ENCODE data around the gene CCRL2. TPM values are rescaled to one million over a fixed set of nuclear protein-coding genes. Genes with fewer than 3 reads are reported as not detected.

Gene CCRL2
- total RNA-seq, 1 donor, result 0.72 TPM

DNA sequence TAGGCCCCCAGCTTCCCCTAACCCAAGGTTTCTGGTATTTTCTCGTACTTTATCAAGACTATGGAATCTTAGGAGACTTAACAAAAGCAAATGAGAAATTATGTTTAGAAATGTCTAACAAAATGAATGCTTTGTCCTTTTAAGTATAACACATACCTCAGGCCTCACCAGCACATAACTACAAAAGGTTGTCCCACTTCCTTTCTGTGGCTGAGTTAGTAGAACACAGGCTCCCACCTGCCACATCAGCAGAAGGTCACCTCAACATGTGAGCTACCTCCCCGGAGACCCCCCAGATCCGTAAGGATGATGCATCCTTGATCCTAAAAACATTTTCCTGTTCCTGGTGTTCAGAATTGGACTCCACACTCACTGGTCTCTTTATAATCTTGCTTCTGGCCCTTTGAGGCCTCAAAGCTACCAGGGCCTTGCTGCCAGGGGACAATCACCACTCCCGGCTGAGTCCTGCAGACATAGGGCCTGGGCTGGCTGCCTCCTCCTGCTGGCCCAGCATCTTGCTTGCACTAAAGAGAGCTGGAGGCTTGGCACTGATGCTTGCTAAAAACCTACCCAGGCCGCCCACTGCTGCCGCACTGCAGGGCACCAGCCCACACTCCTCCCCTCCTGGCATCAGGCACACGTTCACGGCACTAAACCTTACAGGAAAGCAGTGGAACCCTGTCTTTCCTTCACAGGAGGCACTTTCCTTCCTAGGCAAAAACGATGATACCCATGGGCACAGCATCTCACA, 2.9 kb downstream of the CCRL2 start:
- H3K9me3 ChIP-seq (ENCODE audit: low read depth, low read length), result no peaks in the 10 kb centered on the region
- H3K36me3 ChIP-seq (ENCODE audit: insufficient read depth, low read length), result no peaks in the 10 kb centered on the region
- DNase-seq (ENCODE audit: insufficient read length, low spot score, missing footprints), result no peak
- H3K79me2 ChIP-seq (ENCODE audit: insufficient read depth, low read length), result no peaks in the 10 kb centered on the region
- no peaks in the 10 kb centered on the region for H4K20me1 ChIP-seq (ENCODE audit: insufficient read depth, low read length)
- H2AFZ ChIP-seq (ENCODE audit: low read length), result no peak overlapping the region
- TF ChIP-seq, protein P1, sequence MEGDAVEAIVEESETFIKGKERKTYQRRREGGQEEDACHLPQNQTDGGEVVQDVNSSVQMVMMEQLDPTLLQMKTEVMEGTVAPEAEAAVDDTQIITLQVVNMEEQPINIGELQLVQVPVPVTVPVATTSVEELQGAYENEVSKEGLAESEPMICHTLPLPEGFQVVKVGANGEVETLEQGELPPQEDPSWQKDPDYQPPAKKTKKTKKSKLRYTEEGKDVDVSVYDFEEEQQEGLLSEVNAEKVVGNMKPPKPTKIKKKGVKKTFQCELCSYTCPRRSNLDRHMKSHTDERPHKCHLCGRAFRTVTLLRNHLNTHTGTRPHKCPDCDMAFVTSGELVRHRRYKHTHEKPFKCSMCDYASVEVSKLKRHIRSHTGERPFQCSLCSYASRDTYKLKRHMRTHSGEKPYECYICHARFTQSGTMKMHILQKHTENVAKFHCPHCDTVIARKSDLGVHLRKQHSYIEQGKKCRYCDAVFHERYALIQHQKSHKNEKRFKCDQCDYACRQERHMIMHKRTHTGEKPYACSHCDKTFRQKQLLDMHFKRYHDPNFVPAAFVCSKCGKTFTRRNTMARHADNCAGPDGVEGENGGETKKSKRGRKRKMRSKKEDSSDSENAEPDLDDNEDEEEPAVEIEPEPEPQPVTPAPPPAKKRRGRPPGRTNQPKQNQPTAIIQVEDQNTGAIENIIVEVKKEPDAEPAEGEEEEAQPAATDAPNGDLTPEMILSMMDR (IDR thresholded peaks at IDR 0.05; ENCODE audit: extremely low read depth, low read depth, low read length), result no peak
- no peak overlapping the region for H3K27ac ChIP-seq (ENCODE audit: low read depth, low read length)
- no peak overlapping the region for H3K4me3 ChIP-seq (ENCODE audit: insufficient read depth, low read length)
- H3K27me3 ChIP-seq (ENCODE audit: insufficient read depth, low read length), result peaks cover under 1% of the 10 kb centered on the region
- peaks cover 42% of the 10 kb centered on the region for H3K4me1 ChIP-seq (ENCODE audit: insufficient read depth, low read length)
- H3K4me2 ChIP-seq (ENCODE audit: insufficient read depth, low read length), result no peak overlapping the region

DNA sequence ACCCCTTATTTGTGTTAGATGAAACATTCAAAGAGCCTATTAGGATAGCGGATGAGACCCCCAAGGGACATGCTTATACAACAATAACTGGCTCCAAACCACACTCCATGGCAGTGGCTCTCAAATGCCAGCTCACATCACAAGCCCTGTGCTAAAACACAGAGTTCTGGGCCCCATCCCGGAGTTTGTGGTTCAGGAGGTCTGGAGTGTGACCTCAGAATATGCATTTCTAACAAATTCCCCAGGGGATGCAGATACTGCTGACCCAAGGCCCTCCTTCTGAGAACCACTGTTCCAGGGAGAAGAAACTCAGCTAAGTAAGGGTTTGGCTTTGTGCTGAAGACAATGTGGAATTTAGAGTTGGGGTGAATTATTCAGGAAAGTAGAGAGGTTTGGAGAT, 3.6 kb downstream of the CCRL2 start:
- Histone ChIP-seq H3K4me3 (ENCODE audit: insufficient read depth, low read length) (no peak overlapping the region), H3K27me3 (ENCODE audit: insufficient read depth, low read length) (peaks cover 4% of the 10 kb centered on the region), H3K27ac (ENCODE audit: low read depth, low read length) (no peak overlapping the region), H3K79me2 (ENCODE audit: insufficient read depth, low read length) (no peaks in the 10 kb centered on the region), H3K4me1 (ENCODE audit: insufficient read depth, low read length) (peaks cover 38% of the 10 kb centered on the region), H2AFZ (ENCODE audit: low read length) (no peak overlapping the region), H3K36me3 (ENCODE audit: insufficient read depth, low read length) (no peaks in the 10 kb centered on the region), H3K9me3 (ENCODE audit: low read depth, low read length) (no peaks in the 10 kb centered on the region), H4K20me1 (ENCODE audit: insufficient read depth, low read length) (no peaks in the 10 kb centered on the region), H3K4me2 (ENCODE audit: insufficient read depth, low read length) (no peak overlapping the region)
- TF ChIP-seq, protein P1 (IDR thresholded peaks at IDR 0.05; ENCODE audit: extremely low read depth, low read depth, low read length), result no peak
- no peak for DNase-seq (ENCODE audit: insufficient read length, low spot score, missing footprints)

DNA sequence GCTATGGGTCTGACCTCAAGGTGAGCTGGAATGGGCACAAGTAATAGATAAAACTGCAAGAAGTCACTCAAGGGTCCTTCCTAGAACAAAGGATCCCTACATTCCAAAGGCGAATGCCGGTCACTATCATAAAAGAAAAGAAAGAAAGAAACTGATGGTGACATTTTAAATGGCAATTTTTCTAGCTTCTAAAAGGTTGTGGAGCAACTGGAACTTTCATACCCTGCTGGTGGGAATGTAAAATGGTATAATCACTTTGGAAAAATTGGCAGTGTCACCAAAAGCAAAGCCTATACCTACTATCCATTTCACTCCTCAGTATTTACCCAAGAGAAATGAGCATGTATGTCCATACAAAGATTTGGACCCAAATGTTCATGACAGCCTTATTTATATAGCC, 4.2 kb downstream of the CCRL2 start:
- H3K9me3 ChIP-seq (ENCODE audit: low read depth, low read length), result no peaks in the 10 kb centered on the region
- no peaks in the 10 kb centered on the region for H3K36me3 ChIP-seq (ENCODE audit: insufficient read depth, low read length)
- H3K4me3 ChIP-seq (ENCODE audit: insufficient read depth, low read length), result no peak overlapping the region
- H3K4me2 ChIP-seq (ENCODE audit: insufficient read depth, low read length), result no peak overlapping the region
- no peak overlapping the region for H3K27ac ChIP-seq (ENCODE audit: low read depth, low read length)
- TF ChIP-seq, protein P1 (IDR thresholded peaks at IDR 0.05; ENCODE audit: extremely low read depth, low read depth, low read length), result peak; percentile 37
- H3K4me1 ChIP-seq (ENCODE audit: insufficient read depth, low read length), result peaks cover 35% of the 10 kb centered on the region
- no peak for DNase-seq (ENCODE audit: insufficient read length, low spot score, missing footprints)
- H3K27me3 ChIP-seq (ENCODE audit: insufficient read depth, low read length), result peaks cover 7% of the 10 kb centered on the region
- H3K79me2 ChIP-seq (ENCODE audit: insufficient read depth, low read length), result no peaks in the 10 kb centered on the region
- H2AFZ ChIP-seq (ENCODE audit: low read length), result no peak overlapping the region
- H4K20me1 ChIP-seq (ENCODE audit: insufficient read depth, low read length), result no peaks in the 10 kb centered on the region

DNA sequence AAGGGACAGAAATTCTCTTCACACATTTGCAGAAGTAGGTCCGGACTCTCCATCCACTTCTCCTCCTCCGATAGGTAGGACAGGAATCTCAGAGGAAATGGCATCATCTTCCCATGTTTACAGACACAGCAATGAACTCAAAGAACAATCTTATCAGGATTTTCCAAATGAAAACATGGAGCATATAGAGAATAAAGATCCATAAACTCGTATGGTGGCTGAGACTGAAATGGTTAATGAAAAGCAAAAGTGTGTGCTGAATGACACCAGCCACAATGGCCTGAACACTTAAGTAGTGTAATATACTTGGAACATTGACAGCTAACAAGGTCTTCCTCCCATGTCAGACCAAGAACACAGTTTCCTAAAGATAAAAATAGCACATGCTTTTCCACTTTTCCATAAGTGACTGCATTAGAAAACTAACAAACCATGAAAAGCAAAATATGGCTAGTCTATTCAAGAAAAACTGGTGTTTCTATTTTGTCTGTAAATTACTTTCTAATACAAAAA, 5.8 kb downstream of the CCRL2 start:
- Histone ChIP-seq H3K4me2 (ENCODE audit: insufficient read depth, low read length) (no peak overlapping the region), H3K4me1 (ENCODE audit: insufficient read depth, low read length) (peaks cover 19% of the 10 kb centered on the region), H3K27me3 (ENCODE audit: insufficient read depth, low read length) (peaks cover 7% of the 10 kb centered on the region), H3K36me3 (ENCODE audit: insufficient read depth, low read length) (no peaks in the 10 kb centered on the region), H2AFZ (ENCODE audit: low read length) (no peak overlapping the region), H3K4me3 (ENCODE audit: insufficient read depth, low read length) (no peak overlapping the region), H4K20me1 (ENCODE audit: insufficient read depth, low read length) (no peaks in the 10 kb centered on the region), H3K79me2 (ENCODE audit: insufficient read depth, low read length) (no peaks in the 10 kb centered on the region), H3K27ac (ENCODE audit: low read depth, low read length) (no peak overlapping the region), H3K9me3 (ENCODE audit: low read depth, low read length) (no peaks in the 10 kb centered on the region)
- DNase-seq (ENCODE audit: insufficient read length, low spot score, missing footprints), result no peak
- TF ChIP-seq, protein P1 (IDR thresholded peaks at IDR 0.05; ENCODE audit: extremely low read depth, low read depth, low read length), result no peak

Measured in osteoblast (primary cell).